Mammary epithelial cell (primary cell): ENCODE measurements around the gene TPGS1.

Experiments used
- EZH2 ChIP-seq: IDR thresholded peaks from 2 replicates; pipeline ENCODE4 v1.6.1; 2012; ENCODE audit warnings: low read length, inconsistent platforms, borderline replicate concordance
- TF ChIP-seq, protein P1 (sequence below), 2 donors: IDR thresholded peaks in 1 of 2; conservative IDR thresholded peaks in 1 of 2; 2 replicates each; pipeline ENCODE4 v1.5.1; 2011 to 2012; ENCODE audit warnings: inconsistent platforms in 2 of 2, low read length in 2 of 2, mild to moderate bottlenecking in 2 of 2, control low read depth in 1 of 2, low read depth in 1 of 2; ENCODE audit not compliant: insufficient read depth in 1 of 2; ENCODE audit errors: extremely low read depth in 1 of 2

DNA sequence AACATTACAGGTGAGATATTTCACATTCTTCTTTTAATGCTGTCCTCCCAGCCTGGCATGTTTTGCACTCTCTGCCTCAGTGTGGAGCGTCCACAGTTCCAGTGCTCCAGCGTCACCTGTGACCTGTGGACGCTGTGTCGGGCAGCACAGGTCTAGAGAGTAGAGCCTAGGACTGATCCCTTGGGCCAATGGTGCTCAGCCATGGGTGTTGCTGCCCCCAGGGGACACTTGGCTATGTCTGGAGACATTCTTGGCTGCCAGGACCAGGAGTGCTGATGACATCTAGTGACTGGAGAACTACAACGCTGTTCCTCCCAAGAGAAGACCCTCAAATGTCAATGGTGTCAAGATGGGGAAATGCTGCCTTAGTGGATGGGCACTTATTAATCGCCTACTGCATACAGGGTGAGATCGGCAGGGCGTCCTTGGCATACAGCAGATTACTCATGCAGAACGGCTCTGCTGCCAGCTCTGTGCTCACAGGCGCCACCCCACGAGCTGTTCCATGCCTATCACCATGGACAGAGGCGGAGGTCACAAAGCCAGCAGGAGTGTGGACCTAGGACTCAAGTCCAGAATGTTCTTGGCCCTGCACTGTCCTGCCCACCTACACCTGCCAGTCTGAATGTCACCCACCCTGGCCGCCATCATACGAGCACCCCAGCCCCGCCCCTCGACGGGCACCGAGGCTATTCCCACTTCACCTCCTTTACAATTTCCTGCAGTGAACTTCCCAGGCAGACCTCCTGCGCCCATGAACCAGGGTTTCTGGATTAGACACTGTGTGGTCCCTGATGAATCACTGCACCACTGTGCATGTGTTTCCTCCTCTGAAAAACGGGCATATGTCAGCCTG lies 24.9 kb upstream of the TPGS1 start:
- TF ChIP-seq, protein P1, sequence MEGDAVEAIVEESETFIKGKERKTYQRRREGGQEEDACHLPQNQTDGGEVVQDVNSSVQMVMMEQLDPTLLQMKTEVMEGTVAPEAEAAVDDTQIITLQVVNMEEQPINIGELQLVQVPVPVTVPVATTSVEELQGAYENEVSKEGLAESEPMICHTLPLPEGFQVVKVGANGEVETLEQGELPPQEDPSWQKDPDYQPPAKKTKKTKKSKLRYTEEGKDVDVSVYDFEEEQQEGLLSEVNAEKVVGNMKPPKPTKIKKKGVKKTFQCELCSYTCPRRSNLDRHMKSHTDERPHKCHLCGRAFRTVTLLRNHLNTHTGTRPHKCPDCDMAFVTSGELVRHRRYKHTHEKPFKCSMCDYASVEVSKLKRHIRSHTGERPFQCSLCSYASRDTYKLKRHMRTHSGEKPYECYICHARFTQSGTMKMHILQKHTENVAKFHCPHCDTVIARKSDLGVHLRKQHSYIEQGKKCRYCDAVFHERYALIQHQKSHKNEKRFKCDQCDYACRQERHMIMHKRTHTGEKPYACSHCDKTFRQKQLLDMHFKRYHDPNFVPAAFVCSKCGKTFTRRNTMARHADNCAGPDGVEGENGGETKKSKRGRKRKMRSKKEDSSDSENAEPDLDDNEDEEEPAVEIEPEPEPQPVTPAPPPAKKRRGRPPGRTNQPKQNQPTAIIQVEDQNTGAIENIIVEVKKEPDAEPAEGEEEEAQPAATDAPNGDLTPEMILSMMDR (conservative IDR thresholded peaks at IDR 0.05 in 1 of 2, IDR thresholded peaks at IDR 0.05 in 1 of 2; ENCODE audit: extremely low read depth in 1 of 2, insufficient read depth in 1 of 2, low read depth in 1 of 2, low read length in 2 of 2), result no peak
- no peak for TF ChIP-seq EZH2
